NOMO-1 treated with dmso at 0.1 percent for 144 hours (cell line): ENCODE data around the gene GLYATL1.
"Not testable (repeated sequence)": the region's sequence is repeated elsewhere in the genome, so short reads cannot be mapped to it uniquely, and the experiment has no call there.

Experiments
- DNase-seq: peaks from one replicate; lab custom pipeline; 2025; ENCODE audit not compliant: unreplicated experiment; lab: John Stamatoyannopoulos, UW

GLYATL1 gene

GRCh38 chr11:58994171-58994570 is 54.9 kb downstream of the GLYATL1 start:
- no peak for DNase-seq

GRCh38 chr11:58998480-58999290 is 59.4 kb downstream of the GLYATL1 start:
- no peak for DNase-seq

- DNase-seq = peak; percentile 86
Observed at GRCh38 chr11:58999291-58999680, 60.0 kb downstream of the GLYATL1 start.

- DNase-seq = no peak
Observed at GRCh38 chr11:59000003-59000402, 60.7 kb downstream of the GLYATL1 start.

GRCh38 chr11:59002006-59002405 is 62.7 kb downstream of the GLYATL1 start:
- not testable (repeated sequence) for DNase-seq
